ENCODE results near the gene TCF15. TPM values are rescaled to one million over a fixed set of nuclear protein-coding genes. Genes with fewer than 3 reads are reported as not detected.

The TCF15 gene
- total RNA-seq, 4 donors from 2014 or later, result 3.6 to 10.7 (median 4.1) TPM

DNA sequence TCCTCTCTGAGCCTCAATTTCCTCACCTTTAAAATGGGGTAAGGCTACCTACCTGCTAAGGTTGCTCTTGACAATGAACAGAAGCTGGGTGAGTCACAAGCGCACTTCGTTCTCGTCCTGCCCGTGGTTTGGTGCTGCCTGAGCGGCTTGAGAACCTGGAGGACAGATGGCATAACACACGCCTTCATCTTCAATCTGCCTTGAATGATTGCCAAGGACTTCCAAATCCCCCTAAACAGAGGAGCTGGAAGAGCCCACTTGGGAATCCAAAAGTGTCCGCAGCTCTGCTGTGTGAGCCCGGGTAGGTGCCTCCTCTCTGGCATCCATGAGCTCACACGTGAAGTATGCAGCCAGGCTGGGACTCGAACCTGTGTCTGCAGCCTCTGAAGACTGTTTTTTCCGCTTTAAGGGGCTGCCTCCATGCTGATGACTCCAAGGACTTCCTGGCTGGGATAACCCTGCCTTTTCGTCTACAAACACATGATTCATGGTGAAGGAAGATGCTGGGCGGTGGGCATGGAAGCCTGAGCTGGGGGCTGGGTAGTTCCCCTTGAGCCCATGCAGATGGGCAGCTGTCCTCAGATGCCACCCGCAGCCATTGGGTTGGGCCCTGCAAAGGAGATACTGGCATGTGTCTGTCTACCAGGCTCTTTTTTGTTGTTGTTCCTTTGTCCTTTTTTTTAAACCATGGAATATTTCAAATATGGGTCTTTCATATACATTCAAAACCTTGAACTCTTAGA, 41.3 kb downstream of the TCF15 start:
- intact Hi-C loops (cut with DNase I; ENCODE audit: low total_unique reads) (loop anchor here (5.0 kb wide), 1 partner anchor 43 kb away; the partner anchor contains the start of gene TCF15), in situ Hi-C loops (cut with MboI; ENCODE audit: low sequenced_read_pairs in 4 of 4) (loop anchor here in 1 of 4 donors (10.0 kb wide), 1 partner anchor 76 kb away; no protein-coding TSS in a partner anchor)
- ATAC-seq (no peak), DNase-seq (no peak)
- Histone ChIP-seq H3K36me3 (no peaks in the 10 kb centered on the region), H3K4me1 (peaks cover 7 to 16% of the 10 kb centered on the region in 2 donors), H3K27me3 (peaks cover 4 to 12% (median 6%) of the 10 kb centered on the region in 3 donors), H3K9me3 (no peaks in the 10 kb centered on the region), H3K27ac (peak overlapping the region; percentile 45 to 71 (median 62)), H3K4me3 (no peak overlapping the region)
- TF ChIP-seq POLR2A (IDR thresholded peaks at IDR 0.05), result no peak
- TF ChIP-seq, protein P1, sequence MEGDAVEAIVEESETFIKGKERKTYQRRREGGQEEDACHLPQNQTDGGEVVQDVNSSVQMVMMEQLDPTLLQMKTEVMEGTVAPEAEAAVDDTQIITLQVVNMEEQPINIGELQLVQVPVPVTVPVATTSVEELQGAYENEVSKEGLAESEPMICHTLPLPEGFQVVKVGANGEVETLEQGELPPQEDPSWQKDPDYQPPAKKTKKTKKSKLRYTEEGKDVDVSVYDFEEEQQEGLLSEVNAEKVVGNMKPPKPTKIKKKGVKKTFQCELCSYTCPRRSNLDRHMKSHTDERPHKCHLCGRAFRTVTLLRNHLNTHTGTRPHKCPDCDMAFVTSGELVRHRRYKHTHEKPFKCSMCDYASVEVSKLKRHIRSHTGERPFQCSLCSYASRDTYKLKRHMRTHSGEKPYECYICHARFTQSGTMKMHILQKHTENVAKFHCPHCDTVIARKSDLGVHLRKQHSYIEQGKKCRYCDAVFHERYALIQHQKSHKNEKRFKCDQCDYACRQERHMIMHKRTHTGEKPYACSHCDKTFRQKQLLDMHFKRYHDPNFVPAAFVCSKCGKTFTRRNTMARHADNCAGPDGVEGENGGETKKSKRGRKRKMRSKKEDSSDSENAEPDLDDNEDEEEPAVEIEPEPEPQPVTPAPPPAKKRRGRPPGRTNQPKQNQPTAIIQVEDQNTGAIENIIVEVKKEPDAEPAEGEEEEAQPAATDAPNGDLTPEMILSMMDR (IDR thresholded peaks at IDR 0.05 in 4 of 5, conservative IDR thresholded peaks at IDR 0.05 in 1 of 5), result no peak

DNA sequence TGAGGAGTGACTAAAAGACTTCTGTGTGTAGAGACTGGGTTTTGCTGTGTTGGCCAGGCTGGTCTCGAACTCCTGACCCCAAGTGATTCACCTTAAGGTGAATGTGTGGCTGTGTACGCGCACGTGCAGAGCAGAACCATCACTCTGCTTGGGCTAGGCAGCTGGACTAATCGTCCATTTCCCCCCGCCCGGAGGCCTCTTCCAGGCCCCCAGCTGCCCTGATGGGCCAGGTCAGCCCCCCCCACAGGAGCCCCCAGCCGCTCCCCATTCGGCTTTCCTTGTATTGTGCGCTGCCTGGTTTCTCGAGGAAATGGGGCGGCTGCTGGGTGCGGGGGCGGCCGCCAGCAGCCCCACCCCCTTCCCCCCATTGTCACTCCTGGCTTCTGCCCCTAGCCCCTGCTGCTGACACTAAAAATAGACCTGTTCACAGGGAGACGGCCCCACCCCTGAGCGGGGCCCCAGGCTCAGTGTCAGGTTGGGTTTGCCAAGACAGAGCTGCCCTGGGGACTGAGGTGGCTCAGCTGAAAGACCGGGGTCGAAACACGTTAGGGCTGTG, 41.9 kb downstream of the TCF15 start:
- Histone ChIP-seq H3K27ac (peak overlapping the region; percentile 45 to 71 (median 62)), H3K9me3 (no peaks in the 10 kb centered on the region), H3K4me3 (no peak overlapping the region), H3K27me3 (peaks cover 4 to 12% (median 6%) of the 10 kb centered on the region in 3 donors), H3K4me1 (peaks cover 7 to 16% of the 10 kb centered on the region in 2 donors), H3K36me3 (no peaks in the 10 kb centered on the region)
- intact Hi-C loops (cut with DNase I; ENCODE audit: low total_unique reads), result loop anchor here (5.0 kb wide), 1 partner anchor 44 kb away; the partner anchor contains the start of gene TCF15
- TF ChIP-seq, protein P1 (IDR thresholded peaks at IDR 0.05 in 4 of 5, conservative IDR thresholded peaks at IDR 0.05 in 1 of 5), result no peak
- no peak for TF ChIP-seq POLR2A (IDR thresholded peaks at IDR 0.05)
- no peak for DNase-seq
- peak; percentile 32 to 35 for ATAC-seq
- in situ Hi-C loops (cut with MboI; ENCODE audit: low sequenced_read_pairs in 4 of 4), result loop anchor here in 1 of 4 donors (10.0 kb wide), 1 partner anchor 77 kb away; no protein-coding TSS in a partner anchor

DNA sequence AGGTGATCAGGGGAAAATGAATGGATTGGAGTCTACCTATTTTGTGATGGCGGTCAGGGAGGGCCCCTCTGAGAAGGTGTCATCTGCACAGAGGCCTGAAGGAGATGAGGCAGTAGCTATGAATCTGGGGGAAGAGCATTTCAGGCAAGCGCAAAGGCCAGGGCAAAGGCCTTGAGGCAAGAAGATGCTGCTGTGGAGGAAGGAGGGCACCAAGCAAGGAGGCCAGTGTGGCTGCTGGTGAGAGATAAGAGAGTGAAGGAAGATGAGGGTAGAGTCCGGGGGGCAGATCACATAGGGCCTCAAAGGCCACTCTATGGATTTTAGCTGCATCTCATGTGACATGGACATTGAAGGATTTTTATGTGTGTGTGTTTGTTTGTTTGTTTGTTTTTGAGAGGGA, 45.9 kb downstream of the TCF15 start:
- in situ Hi-C loops (cut with MboI; ENCODE audit: low sequenced_read_pairs in 4 of 4), result loop anchor here (5.0 to 10.0 kb wide), 3 partner anchors 78 to 173 kb away; no protein-coding TSS in a partner anchor
- ATAC-seq (no peak), DNase-seq (no peak)
- TF ChIP-seq, protein P1 (IDR thresholded peaks at IDR 0.05 in 4 of 5, conservative IDR thresholded peaks at IDR 0.05 in 1 of 5), result no peak
- no peak for TF ChIP-seq POLR2A (IDR thresholded peaks at IDR 0.05)
- intact Hi-C loops (cut with DNase I; ENCODE audit: low total_unique reads), result no loop called here
- Histone ChIP-seq H3K4me3 (no peak overlapping the region), H3K36me3 (no peaks in the 10 kb centered on the region), H3K4me1 (peaks cover 0 to 16% of the 10 kb centered on the region in 2 donors), H3K27me3 (peaks cover 0 to 4% (median 4%) of the 10 kb centered on the region in 3 donors), H3K9me3 (no peaks in the 10 kb centered on the region), H3K27ac (no peak overlapping the region)

DNA sequence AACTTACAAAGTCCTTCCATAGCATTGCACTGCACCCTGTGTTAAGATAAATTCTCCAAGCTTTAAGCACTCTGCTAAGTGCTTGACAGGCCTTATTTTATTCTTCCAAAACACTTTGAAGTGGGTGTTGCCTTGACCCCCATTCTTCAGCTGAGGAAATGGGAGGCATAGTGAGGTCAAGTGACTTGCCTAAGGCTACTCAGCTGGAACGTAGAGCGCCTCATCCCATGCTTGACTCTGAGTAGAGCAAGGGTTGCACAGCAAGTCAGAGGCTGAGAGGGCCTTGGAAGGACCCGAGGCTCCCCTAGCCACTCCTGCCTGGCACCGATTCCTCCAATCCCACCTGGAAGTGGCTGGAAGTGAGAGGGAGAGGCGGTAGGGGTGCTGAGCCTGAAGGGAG, 46.9 kb downstream of the TCF15 start:
- in situ Hi-C loops (cut with MboI; ENCODE audit: low sequenced_read_pairs in 4 of 4), result loop anchor here (5.0 to 10.0 kb wide), 3 partner anchors 79 to 174 kb away; no protein-coding TSS in a partner anchor
- intact Hi-C loops (cut with DNase I; ENCODE audit: low total_unique reads), result no loop called here
- Histone ChIP-seq H3K27ac (no peak overlapping the region), H3K4me3 (no peak overlapping the region), H3K27me3 (no peaks in the 10 kb centered on the region), H3K4me1 (peaks cover 0 to 11% of the 10 kb centered on the region in 2 donors), H3K9me3 (no peaks in the 10 kb centered on the region), H3K36me3 (no peaks in the 10 kb centered on the region)
- DNase-seq (no peak), ATAC-seq (no peak)
- TF ChIP-seq, protein P1 (IDR thresholded peaks at IDR 0.05 in 4 of 5, conservative IDR thresholded peaks at IDR 0.05 in 1 of 5), result no peak
- TF ChIP-seq POLR2A (IDR thresholded peaks at IDR 0.05), result no peak

Data from gastrocnemius medialis (tissue), 4 donors.